PC-3 (cell line): ENCODE results near the gene PRKN.

Experiments used
- EZH2 ChIP-seq: fragments of 300-600 bp; sonication (generic); IDR thresholded peaks from one replicate; pipeline ENCODE4 v1.6.1; 2017; ENCODE audit warnings: antibody characterized with exemption, mild to moderate bottlenecking, low read length; ENCODE audit not compliant: unreplicated experiment
- TF ChIP-seq, protein P1 (sequence below): fragments of 300-600 bp; sonication (generic); conservative IDR thresholded peaks from 2 replicates; pipeline ENCODE4 v1.5.1; 2017; ENCODE audit warnings: antibody characterized with exemption, low read depth, mild to moderate bottlenecking, low read length

DNA sequence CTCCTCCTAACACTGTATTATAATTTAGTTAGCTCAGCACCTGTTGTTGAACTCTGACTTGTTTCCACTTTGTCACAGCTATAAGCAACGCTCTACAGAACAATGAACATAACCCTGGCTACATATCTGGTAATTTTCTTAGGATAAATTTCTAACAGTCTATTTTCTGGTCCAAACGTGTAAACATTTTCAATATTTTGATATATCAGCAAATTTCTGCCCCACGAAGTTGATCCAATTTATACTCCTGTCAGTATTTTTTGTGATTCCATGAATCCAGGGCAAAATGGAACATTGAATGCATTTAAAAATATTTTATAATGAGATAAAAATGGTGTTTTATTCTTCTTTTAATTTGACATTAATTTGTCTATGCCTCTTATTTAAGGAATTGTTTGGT lies 1005.2 kb downstream of the PRKN start:
- TF ChIP-seq, protein P1, sequence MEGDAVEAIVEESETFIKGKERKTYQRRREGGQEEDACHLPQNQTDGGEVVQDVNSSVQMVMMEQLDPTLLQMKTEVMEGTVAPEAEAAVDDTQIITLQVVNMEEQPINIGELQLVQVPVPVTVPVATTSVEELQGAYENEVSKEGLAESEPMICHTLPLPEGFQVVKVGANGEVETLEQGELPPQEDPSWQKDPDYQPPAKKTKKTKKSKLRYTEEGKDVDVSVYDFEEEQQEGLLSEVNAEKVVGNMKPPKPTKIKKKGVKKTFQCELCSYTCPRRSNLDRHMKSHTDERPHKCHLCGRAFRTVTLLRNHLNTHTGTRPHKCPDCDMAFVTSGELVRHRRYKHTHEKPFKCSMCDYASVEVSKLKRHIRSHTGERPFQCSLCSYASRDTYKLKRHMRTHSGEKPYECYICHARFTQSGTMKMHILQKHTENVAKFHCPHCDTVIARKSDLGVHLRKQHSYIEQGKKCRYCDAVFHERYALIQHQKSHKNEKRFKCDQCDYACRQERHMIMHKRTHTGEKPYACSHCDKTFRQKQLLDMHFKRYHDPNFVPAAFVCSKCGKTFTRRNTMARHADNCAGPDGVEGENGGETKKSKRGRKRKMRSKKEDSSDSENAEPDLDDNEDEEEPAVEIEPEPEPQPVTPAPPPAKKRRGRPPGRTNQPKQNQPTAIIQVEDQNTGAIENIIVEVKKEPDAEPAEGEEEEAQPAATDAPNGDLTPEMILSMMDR = no peak
- TF ChIP-seq EZH2 = no peak
